ENCODE data around the gene TET1. TPM values are rescaled to one million over a fixed set of nuclear protein-coding genes. Genes with fewer than 3 reads are reported as not detected.

Gene TET1
- total RNA-seq, 1 experiment from 2014 or later: 2.7 TPM

GRCh38 chr10:68572151-68572550 is 12.0 kb downstream of the TET1 start (continued):
- TF ChIP-seq CTCF (IDR thresholded peaks at IDR 0.05 in 2 of 3, conservative IDR thresholded peaks at IDR 0.05 in 1 of 3; ENCODE audit: borderline replicate concordance in 1 of 3, insufficient read depth in 1 of 3, low read depth in 2 of 3, low read length in 2 of 3) (no peak), ELF1 (IDR thresholded peaks at IDR 0.05; ENCODE audit: borderline replicate concordance, low read depth) (no peak), ZFX (IDR thresholded peaks at IDR 0.05) (no peak)

GRCh38 chr10:68574051-68574450 is 13.9 kb downstream of the TET1 start:
- Histone ChIP-seq H3K27ac (ENCODE audit: low read depth, low read length) (no peak overlapping the region), H4K20me1 (ENCODE audit: insufficient read depth) (no peaks in the 10 kb centered on the region), H3K4me3 (replicated peaks in 1 of 2; ENCODE audit: low read depth in 1 of 2, low read length in 2 of 2) (no peak overlapping the region), H2AFZ (ENCODE audit: low read depth, low read length, poor library complexity, severe bottlenecking) (no peak overlapping the region), H3K79me2 (ENCODE audit: insufficient read depth, low read length) (no peaks in the 10 kb centered on the region), H3K9me2 (ENCODE audit: insufficient read depth) (no peaks in the 10 kb centered on the region), H3K27me3 (ENCODE audit: insufficient read depth, low read length) (no peaks in the 10 kb centered on the region), H3K36me3 (ENCODE audit: control insufficient read depth in 1 of 2, insufficient read depth in 2 of 2, low read length in 2 of 2) (peaks cover 0 to 3% of the 10 kb centered on the region in 2 experiments; a peak in 1 of 4 replicates), H3K4me2 (ENCODE audit: low read length) (no peak overlapping the region), H3K9ac (ENCODE audit: low read length) (no peak overlapping the region), H3K9me3 (ENCODE audit: control insufficient read depth in 1 of 2, insufficient read depth in 1 of 2, low read depth in 1 of 2, low read length in 2 of 2) (no peaks in the 10 kb centered on the region), H3K4me1 (ENCODE audit: control insufficient read depth in 1 of 2, insufficient read depth in 2 of 2, low read length in 2 of 2) (no peaks in the 10 kb centered on the region)
- ATAC-seq: no peak
- TF ChIP-seq POLR2A (IDR thresholded peaks at IDR 0.05; ENCODE audit: borderline replicate concordance, extremely low read depth, insufficient read depth, insufficient read length) (no peak), ELF1 (IDR thresholded peaks at IDR 0.05; ENCODE audit: borderline replicate concordance, low read depth) (no peak), ATF3 (IDR thresholded peaks at IDR 0.05) (no peak), CTCF (IDR thresholded peaks at IDR 0.05 in 2 of 3, conservative IDR thresholded peaks at IDR 0.05 in 1 of 3; ENCODE audit: borderline replicate concordance in 1 of 3, insufficient read depth in 1 of 3, low read depth in 2 of 3, low read length in 2 of 3) (no peak), ZFX (IDR thresholded peaks at IDR 0.05) (no peak)
- POLR2A ChIA-PET: no interaction called here
- no TSS peak for BruUV-seq (replicated peaks)
- RAD21 ChIA-PET (ENCODE audit: low non-redundant PET in 1 of 2, low total read pairs in 2 of 2, uncharacterized antibody in 2 of 2, unreplicated experiment in 2 of 2): no interaction called here
- CTCF ChIA-PET: no interaction called here
- intact Hi-C loops (cut with micrococcal nuclease): no loop called here
- DNase-seq (ENCODE audit: low read depth, low spot score): no peak

Measured in HCT116 (cell line).